DLD1 (cell line): ENCODE results near the gene MSI2.
"Not testable (repeated sequence)": the region's sequence is repeated elsewhere in the genome, so short reads cannot be mapped to it uniquely, and the experiment has no call there.

Source experiments
- in situ Hi-C: cut with HindIII; loops from 2 replicates; pipeline ENCODE4 v1.10.0; 2017; ENCODE audit warnings: low sequenced_read_pairs

The MSI2 gene

DNA sequence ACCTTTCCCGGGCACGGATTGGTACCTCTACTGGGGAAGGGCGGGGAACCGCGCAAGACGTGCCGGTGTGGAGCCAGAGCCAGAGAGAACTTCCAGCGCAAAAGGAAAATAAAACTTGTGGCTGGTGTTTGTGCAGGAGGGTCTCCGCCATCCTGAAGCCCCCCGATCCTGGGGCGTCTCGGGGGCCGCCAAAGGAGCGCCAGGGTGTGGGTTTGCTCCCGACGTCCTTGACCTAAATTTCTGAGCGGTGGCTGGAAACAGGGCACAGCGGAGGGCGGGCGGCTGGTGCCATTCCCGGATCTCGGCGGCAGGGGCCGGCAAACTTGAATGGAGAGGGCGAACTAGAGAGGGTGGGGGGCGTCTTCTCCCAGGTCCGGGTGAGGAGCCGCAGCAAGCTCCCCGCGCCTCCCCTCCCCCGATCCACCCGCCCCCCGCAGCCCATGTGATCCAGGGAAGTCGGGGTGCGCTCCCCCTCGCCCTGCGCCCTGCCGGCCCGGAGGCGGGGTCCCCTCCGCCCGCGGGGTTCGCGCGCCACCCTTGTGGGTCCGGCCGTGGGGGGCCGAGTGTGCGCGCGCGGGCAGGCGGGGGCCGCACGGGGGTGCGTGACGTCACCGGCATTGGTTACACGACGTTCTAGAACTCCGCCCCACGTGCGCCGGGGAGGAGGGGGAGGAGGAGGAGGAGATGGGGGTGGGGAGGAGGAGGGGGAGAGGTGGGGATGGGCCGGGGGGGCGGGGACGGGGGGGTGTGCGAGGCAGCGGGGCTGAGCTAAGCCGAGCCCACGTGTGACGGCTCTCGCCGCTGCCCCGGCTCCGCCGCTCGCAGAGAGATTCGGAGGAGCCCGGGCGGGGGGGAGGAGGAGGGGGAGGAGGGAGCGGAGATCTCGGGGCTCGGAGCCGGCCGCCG lies at the start of gene MSI2:
Gene MSI2 (plus strand): TSS at position 748 of the 906 bp plus-strand sequence. CDS start 220 bp downstream, outside the sequence.
- in situ Hi-C loops: no loop called here

DNA sequence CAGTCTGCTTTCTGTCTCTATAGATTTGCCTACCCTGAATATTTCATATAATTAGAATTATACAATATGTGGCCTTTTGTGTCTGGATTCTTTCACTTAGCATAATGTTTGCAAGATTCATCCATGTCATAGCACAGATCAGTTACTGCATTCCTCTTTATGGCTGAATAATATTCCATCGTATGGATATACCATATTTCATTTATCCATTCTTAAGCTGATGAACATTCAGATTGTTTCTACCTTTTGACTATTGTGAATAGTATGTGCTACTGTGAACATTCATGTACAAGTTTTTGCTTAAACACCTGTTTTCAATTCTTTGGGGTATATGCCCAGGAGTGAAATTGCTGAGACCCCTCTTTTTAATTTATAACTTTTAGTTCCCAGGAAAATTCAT lies 49.4 kb upstream of the MSI2 start:
- in situ Hi-C loops: loop anchor here (10.0 kb wide), 1 partner anchor 62 kb away; no protein-coding TSS in a partner anchor

DNA sequence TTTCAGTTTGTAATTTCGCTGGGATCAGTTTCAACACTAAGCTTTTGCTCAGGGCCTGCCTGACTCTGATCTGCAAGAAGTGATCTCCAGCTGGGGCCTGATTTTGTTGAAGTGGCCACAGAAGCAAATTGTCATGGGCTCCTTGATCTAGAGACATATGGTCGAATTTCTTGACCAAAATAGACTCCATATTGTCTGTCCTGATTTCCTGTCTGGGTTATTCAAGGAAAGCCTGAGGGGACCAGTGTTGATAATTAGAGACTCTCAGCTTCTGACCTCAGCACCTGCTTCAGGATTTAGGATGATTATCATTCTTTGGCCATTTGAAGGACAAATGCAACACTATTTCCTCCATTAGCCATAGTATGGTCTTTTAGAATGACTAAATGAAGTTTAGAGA lies 48.9 kb upstream of the MSI2 start:
- in situ Hi-C loops: loop anchor here (10.0 kb wide), 1 partner anchor 63 kb away; no protein-coding TSS in a partner anchor

DNA sequence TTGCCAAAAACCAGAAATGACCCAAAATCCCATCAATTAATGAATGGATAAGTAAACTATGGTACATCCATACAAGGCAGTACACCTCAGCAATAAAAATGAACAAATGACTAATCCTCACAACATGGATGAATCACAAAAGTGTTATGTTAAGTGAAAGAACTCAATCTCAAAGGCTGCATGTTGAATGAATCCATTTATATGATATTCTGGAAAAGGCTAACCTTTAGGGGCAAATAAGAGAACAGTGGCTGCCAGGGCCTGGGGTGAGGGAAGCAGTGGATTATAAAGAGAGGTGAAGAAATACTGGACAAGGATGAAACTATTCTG lies 46.1 kb upstream of the MSI2 start:
- in situ Hi-C loops: no loop called here

DNA sequence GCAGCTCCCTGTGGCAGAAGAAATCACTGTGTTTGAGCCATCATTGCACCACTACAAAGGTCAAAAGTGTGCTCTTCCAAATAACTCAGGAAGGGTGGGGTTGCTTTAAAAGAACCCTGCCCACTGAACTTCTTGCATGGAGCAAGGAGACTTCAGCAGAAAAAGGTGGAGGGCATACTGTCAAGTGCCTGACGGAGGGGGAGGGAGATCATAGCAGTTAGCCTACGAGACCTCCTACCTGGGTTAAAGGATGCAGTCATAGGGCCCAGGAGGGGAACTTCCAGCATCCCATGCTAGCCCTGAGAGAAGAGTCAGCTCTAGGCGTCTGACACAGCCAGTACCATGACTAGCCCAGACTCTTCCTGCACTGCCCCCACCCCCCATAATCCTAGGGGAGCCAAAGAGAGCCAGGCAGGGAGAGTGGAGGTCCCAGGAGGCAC lies 45.3 kb upstream of the MSI2 start:
- in situ Hi-C loops: no loop called here

DNA sequence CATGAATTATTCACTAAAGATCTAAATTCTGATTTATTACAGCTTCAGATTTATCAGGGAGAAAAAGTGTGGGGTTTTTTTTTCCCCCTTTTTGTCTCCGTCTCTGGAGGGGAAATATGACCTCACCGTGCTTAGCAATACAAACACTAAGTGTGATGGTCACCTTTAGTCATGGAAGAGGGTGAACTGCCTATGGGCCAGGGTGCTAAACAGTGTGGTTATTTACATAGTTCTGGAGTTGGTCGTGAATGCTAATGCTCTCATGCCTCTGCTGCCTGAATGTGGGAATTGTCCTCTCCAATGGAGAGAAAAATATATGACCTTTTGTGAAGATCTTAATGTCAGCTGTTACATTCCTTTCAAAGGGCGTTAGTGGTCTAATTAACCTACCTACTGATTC lies 44.8 kb upstream of the MSI2 start:
- in situ Hi-C loops: no loop called here

DNA sequence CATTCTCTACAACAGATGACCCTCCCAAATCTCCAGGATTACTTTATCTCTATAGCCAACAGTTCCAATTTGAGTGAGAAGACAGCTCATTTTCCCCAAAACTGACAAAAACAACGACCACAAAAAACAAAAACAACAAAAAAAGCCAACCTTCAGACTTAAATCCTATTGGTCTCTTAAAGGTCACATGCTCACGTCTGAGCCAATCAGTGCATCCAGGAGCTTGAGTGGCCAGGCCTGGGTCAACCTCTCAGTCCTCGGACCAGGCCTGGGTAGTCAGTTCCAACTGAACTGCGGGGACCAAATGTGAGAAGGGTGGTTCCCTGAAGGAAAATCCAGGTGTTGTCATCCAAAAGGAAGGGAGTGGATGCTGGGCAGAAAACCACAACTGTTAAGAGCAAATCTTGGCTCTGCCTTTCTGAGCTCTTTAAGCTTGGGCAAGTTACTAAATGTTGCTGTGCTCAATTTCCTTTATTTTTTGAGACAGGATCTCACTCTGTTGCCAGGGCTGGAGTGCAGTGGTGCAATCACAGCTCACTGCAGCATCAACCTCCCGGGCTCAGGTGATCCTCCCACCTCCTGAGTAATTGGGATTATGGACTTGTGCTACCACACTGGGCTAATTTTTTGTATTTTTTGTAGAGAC lies 43.0 kb upstream of the MSI2 start:
- in situ Hi-C loops: no loop called here

DNA sequence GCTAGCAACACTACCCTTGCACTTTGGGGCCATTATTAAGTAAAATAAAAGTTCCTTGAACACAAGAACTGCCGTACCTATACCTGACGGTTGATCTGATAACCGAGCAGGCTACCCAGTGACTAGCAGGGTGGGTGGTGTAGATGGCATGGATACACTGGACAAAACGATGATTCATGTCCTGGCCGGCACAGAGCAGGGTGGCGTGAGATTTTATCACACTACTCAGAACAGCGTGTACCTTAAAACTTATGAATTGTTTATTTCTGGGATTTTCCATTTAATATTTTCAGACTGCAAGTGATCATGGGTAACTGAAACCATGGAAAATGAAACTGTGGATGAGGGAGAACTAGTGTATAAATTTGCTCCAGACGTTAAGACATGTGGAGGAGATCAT lies 41.0 kb upstream of the MSI2 start:
- in situ Hi-C loops: no loop called here

DNA sequence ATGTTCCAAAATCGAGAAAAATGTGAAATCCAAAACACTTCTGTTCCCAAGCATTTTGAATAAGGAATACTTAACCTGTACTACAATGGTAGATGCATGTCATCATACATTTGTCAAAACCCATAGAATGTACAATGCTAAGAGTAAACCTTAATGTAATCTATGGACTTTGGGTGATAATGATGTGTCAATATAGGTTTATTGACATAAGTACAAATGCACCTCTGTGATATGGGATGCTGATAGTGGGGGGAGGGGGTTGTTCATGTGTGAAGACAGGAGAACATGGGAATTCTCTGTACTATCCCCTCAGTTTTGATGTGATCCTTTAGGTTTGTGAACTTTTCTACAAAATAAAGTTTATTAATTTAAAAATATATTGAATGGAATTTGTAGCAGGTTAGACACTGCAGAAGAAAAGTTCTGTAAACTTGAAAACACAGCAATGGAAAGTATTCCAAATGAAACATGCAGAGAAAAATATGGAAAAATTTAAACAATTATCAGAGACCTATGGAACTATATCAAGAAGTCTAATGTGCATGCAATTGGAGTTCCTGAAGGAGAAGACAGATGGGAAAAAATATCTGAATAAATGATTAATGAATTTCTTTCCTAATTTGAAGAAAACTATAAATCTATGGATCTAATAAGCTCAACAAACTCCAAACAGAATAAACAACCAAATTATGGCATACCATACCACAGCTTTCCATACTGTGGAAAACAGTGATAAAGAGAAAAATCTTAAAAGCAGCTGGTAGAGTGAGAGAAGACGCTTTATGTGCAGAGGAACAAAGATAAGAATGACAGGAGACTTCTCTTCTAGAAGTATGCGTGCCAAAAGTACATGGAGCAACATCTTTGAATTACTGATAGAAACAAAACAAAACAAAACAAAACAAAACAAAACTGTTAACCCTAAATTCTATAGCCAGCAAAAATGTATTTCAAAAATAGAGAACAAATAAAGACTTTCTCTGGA lies 34.7 kb upstream of the MSI2 start:
- in situ Hi-C loops: no loop called here

DNA sequence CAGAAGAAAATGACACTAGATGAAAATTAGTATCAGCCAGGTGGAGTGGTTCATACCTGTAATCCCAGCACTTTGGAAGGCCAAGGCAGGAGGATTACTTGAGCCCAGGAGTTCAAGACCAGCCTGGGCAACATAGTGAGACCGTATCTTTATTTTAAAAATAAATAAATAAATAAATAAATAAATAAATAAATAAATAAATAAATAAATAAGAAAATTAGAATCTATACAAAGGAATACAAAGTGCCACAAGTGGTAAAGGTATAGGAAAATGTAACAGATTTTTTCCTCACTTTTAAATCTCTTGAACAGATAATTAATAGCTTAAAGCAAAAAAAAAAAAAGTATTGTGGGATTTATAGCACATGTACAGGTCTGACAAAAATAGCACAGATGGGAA lies 33.9 kb upstream of the MSI2 start:
- in situ Hi-C loops: not testable (repeated sequence)

DNA sequence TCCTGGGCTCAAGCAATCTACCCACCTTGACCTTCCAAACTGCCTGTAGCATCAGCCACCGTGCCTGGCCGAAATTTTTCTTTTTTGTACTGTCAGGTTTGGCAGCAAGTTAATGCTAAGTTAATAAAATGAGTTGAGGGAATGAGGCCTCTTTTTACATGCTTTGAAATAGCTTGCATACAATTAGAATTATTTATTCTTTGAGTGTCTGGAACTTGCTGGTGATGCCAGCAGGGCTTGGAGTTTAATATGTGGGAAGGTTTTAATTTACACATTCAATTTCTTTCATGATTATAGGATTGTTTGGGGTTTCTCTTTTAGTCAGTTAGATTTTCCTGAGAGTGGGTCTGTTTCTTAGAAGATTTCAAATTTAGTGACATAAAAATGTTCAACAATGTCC lies 31.2 kb upstream of the MSI2 start:
- in situ Hi-C loops: no loop called here

DNA sequence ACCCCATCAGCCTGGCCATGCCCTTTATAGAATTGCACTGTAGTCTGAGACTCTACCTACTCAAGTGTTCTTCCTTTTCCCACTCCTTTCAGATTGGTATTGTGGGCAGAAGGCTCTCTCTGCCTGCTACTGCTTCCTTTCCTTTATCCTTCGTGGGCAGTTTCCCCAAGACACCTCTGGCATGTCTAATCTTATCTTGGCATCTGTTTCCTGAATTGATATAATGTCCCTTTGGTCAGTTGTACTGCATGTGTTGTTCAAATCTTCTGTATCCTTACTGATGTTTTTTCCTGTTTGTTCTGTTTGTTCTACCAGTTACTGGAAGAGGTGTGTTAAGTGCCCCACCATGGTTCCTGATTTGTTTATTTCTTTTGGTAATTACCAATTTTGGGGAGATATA lies 29.5 kb upstream of the MSI2 start:
- in situ Hi-C loops: no loop called here

DNA sequence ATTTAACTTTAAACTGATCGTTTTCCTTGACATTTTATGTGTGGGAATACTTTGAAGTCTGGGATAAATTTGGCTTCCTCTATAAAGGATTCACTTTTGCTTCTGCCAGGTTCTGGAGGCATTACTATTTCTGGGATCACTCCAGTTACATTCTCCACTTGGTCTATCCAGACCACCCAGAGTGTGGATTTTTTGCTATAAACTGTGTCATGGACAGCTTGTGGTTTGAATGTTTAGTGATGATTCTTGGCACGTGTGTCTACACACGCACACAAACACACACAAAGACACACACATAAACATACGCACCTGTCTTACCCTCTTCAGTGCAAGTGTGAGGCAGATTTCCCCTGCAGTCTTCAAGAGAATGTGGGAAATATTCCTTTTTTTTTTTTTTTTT lies 27.4 kb upstream of the MSI2 start:
- in situ Hi-C loops: no loop called here

DNA sequence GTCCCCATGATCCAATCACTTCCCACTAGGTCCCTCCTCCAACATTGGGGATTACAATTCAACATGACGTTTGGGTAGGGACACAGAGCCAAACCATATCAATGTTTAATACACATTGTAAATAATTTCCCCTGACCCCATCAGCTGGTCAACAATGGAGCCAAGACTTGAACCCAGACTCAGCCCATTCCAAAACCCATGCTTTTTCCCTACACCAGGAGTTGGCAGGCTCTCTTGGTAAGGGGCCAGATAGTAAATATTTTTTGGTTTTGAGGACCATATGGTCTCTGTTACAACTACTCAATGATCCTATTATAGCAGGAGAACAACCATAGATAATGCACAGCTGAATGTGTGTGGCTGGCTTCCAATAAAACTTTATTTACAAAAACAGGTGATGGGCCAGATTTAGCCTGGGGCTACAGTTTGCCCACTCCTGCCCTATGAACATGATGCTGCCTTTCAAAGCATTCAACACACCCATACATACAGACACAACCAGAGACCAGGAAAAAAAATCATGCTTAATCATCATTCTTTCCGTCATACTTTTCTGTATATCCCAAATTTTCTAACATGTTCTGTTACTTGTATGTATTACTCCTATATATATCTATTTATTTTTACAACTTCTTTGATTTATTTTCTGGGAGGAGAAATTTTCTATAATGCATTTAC lies 22.1 kb upstream of the MSI2 start:
- in situ Hi-C loops: no loop called here

DNA sequence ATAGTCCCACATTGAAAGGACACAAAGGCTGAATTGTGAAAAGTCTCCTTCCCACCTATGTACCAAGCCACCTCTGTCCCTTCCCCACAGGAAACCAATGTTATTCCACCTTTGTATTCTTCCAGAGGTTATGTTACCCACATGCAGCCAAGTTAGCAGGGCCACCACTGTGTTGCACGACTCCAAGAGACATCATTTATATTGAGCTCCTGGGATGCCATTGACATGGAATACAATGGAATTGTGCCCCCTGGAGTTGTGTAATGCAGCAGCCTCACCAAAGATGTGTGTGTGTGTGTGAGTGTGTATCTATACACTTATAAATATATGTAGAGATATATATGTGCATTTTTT lies 21.6 kb upstream of the MSI2 start:
- in situ Hi-C loops: no loop called here

DNA sequence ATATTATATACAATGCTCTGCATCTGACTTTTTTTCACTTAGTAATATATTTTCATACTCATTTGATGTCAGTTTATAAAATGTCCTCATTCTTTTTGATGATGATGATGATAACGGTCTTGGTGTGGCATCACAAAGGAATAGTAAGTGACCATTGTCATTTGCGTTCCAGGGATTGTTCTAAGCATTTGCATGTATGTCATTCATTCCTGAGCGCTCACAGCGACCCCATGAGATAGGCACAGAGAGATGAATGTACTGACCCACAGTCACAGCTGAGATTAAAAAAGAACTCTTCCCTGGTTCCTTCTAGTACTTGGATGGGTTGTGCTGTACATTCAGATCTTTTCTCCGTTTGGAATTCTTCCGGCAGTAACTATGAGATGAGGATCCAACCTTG lies 21.2 kb upstream of the MSI2 start:
- in situ Hi-C loops: no loop called here

DNA sequence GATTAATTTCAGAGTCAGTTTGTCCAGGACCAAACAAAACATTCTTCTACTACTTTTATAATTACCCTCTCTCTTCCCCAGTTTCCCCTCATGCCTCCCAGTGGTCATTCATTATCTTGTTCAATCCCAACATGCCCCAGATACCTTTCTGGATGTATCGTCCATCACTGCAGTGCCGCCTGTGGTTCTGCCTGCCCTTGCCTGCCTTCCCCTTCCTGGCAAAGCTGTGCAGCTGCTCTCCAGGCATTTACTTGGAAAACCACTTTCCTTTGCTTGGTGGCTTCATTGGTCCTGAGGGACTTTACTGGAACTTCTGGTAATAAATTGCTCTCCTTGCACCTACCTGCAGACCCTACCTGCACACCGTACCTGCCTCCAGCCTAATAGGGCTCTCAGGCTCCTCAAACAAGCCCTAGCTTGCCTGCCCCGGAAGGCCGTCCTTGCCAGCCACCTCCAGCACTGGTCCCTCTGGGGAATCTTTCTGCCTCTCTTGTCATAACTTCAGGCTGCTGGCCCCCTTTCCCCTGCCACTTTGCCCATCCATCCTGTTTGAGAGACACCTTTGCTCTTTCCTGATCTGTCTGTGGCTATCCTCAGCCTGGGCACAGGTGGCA lies 19.5 kb upstream of the MSI2 start:
- in situ Hi-C loops: no loop called here

DNA sequence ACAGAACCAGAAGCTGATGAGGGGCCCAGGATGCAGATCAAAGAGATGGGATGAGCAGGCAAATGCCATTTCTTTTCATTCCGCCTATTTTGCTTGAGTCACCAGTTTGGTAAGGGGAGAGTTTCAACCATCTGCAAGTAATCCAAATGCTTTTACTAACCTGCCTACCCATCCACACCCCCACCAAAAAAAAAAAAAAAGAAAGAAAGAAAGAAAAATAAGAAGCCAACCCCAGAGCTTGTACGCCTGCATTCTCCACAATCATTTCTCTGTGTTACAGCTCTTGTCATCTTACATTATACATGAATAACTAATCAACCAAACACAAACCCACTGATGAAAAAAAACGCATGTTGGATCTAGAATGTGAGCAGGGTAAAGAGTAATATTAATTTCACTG lies 15.7 kb upstream of the MSI2 start:
- in situ Hi-C loops: no loop called here

DNA sequence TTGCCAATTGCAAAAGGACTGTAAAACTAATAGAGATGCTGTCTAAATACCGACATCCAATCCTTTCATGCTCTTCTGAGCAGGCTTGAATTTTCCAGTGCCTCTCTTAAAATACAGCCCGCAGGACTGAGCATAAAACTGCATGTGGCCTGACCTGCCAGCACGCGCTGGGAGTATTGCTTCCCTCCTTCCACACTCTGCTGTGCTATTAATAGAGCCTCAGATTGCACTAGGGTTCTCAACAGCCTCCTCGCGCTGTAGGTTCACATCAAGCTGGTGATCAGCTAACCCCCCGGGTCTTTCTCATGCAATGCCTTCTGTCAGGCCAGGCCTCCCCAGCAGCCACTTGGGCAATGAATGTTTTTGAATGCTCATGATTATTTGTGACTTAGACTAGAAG lies 14.2 kb upstream of the MSI2 start:
- in situ Hi-C loops: no loop called here

DNA sequence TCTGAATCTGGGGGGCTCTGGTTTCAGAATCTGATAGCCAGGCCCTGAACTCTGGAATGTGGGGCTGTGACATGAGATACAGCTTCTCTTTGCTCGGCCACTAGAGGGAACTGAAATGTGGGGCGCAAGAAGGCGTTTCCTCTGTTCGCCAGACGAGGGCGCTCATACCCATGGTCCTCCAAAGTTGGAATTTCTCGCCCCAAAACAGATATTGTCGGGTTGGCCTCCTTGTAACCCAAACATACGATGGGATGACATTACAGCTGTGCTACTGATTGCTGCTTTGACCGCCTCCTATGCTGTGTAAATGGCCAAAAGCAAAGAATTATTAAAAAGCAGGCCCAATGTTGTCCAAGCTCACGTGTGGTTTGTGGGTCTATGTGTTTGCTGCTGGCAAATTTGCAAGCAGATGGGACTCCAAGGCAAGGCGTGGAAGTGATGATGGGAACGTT lies 13.1 kb upstream of the MSI2 start:
- in situ Hi-C loops: no loop called here
